Measurements from ENCODE around the gene CDH4. TPM values are rescaled to one million over a fixed set of nuclear protein-coding genes. Genes with fewer than 3 reads are reported as not detected.

Gene CDH4
- polyA plus RNA-seq, 5 donors, result 3.6 to 8.1 (median 4.7) TPM

- no peak for DNase-seq
Measured at GRCh38 chr20:61325718-61326117, 73.7 kb downstream of the CDH4 start.

- DNase-seq, result no peak
Measured at GRCh38 chr20:61328911-61329558, 77.0 kb downstream of the CDH4 start.

DNA sequence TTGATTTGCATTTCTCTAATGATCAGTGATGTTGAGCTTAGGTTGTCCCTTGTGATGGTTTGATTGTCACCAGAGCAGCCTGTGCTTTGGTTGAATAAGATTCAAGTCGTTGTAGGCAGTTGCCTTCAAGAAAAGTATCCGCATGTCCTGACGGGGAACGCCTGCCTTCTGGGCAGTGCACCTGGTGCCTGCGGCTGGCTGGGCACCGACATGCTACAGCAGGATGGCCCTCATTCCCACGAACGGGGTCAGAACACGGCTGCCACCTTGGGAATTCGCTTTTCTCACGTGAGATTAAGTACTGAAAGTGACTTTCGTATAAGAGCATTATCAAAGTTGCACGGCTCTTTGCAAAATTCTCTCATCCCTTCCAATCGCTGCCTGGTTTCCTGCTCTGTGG lies 78.4 kb downstream of the CDH4 start:
- no peak for DNase-seq

GRCh38 chr20:61331543-61331942 lies 79.5 kb downstream of the CDH4 start:
- no peak for DNase-seq

DNA sequence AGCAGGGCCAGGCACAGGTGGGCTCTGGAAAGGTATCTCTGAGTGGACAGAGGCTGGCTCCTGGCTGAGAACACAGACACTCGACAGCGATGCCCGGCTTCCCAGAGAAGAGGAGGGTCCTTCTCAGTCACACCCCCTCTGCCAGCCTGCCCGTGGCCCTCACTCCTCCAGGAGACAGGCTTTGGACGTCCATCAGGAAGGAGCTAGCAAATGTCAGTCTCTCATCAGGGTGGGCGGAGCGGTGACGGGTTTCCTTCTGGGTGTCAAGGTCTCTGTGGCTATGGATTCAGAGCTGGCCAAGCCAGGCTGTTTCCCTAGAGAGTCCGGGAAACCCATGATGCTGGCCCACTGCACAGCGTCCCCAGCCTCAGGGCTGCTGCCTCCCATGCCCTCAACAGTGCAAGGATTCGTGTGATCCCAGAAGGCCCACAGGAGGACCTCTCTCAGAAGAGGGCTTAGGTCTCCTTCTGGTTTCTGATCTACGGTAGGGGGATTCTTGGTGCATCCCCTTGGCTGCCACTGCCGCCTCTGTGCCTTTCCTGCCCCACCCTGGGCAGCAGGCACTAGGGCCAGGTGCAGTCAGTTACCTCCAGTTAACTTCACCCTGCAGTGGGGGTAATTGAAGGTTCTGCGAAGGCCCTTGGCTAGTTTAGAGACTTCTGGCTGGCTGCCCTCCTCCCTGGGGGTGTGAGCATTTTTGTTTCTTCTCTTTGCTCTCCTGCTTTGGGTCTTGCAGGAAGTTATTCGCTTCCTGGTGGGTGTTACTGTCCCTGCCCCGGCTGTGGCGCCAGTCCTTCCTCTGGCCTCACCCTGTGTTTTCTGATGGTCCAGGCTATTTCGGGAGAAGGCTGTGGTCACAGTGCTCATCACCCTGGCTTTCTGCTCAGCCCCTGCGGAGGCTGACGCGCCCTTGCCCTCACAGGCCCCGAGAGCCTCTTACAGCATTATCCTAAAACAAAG lies 80.2 kb downstream of the CDH4 start:
- no peak for DNase-seq

GRCh38 chr20:61333484-61334108 lies 81.5 kb downstream of the CDH4 start:
- DNase-seq, result no peak

GRCh38 chr20:61340157-61340556 lies 88.1 kb downstream of the CDH4 start:
- DNase-seq, result no peak

DNA sequence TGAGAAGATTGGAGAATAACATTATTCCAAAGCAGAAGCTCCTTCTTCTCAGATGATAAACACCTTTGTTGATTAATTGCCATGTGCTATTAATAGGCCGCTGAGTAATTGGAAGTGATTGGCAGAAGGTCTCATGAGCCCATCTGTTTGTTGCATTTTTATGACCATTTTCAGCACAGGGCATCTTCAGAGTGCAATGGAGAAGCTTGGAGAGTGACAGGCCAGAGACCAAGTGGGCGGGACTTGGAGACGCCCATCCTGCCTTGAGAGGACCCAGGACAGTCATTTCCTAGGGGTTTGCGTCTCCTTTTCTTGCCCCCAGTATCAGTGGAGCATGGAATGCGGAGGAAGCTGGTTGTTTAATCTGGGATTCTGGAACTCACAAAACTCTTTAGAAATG lies 89.5 kb downstream of the CDH4 start:
- no peak for DNase-seq

GRCh38 chr20:61343934-61344333 lies 91.9 kb downstream of the CDH4 start:
- DNase-seq, result no peak

- DNase-seq, result no peak
Measured at GRCh38 chr20:61345656-61346055, 93.6 kb downstream of the CDH4 start.

- DNase-seq, result no peak
Measured at GRCh38 chr20:61346996-61347395, 94.9 kb downstream of the CDH4 start.

DNA sequence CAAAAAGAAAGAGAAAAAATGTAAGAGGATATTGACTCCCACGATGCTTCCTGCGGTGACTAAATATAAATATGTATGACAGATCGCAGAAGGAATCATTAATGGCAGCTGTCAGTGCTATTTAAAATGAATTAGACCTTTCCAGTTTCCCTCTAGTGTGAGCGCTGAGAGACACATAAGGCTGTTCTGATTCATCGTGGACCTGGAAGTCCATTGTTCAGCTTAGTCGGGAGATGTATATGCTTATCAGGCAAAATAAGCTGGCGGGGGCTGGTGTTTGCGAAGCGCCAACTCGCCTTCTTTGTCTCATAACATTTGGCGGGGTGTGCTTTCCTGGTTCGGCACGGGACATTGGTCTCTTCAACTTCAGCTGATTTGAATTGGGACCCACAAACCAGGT lies 95.4 kb downstream of the CDH4 start:
- DNase-seq, result no peak

DNA sequence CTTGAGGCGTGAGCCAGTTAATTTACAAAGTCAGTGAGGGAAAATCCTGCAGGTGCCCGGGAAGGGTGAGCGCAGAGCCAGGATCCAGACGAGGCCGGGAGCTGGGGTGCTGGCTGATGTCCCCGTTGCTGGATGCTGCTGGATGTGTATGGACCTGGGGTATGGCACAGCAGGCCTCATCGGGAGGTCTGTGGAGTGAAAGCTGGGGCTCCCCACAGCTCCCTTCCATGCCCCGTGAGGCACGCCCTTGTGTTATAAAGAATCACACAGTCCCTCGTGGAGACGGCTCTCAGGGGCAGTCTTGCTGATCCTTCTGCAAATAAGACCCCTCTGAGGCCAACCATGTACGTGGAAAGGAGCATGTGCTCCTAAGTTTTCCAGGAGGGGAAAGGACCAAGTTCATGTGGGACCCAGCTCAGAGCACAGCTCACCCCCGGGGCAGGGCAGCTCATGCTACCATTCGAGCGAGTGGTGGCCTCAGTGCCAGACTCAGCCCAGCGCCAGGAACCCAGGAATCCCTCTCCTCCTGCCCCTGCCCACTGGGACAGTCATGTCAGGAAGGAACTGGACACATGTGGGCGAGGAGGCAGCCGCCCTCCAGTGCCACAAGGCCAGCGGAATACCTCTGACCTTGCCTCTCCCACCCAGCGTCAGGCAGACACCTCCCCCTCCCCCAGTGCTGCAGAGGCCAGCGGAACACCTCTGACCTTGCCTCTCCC lies 97.5 kb downstream of the CDH4 start:
- DNase-seq, result no peak

GRCh38 chr20:61350500-61351250 lies 98.6 kb downstream of the CDH4 start:
- no peak for DNase-seq

- DNase-seq, result no peak
Measured at GRCh38 chr20:61352346-61353260, 100.5 kb downstream of the CDH4 start.

DNA sequence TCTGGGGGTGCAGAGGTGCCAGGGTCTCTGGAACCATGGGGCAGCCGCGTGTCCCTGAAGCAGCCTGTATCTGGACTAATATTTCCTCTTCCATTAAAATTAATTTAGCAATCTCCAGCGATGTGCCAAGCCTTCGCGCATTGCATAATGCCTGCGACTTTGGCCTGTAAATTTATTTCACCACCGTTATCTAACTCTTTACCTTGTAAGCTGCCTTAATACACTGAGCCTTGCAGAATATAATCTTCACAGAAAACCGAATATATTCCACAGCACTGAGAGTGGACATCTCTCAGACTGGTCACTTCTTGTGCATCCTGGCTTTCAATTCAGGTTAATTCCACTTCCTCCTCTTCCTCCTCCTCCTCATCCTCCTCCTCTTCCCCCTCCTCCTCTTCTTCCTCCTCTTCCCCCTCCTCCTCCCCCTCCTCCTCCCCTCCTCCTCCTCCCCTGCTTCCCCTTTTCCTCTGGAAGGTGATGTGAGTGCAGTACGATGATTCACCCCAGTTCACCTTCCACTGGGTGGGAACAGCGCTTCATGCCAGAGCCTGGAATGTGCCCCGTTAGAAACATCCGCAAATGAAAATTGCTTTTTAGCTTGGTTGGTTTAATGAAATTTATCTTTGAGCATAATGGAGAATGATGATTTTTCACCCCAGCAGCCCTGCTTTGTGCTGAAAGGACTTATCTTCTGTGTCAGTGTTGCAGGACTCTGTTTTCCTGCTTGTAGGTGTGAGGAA lies 101.4 kb downstream of the CDH4 start:
- peak in 1 of 2 donors; percentile 17 for DNase-seq

- no peak for DNase-seq
Measured at GRCh38 chr20:61354001-61354390, 101.9 kb downstream of the CDH4 start.

DNA sequence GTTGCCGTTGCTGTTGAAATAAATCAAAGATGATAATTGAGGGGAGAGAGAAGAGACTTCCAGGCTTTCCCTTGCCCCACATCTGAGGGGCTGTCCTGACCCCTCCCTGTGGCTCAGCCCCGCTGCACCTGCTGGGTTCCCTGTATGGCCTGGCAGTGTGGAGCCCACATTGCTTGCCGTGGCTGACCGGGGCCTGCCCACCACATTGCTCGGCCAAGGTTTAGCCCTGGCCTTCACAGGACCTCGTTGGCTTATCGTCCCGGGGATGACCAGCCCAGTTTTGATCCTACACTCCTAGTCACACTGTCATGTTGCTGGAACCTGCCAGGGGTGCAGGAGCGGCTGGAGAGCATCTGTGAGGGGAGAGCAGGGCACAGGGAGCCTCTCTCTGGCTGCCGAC lies 102.4 kb downstream of the CDH4 start:
- no peak for DNase-seq

- no peak for DNase-seq
Measured at GRCh38 chr20:61354901-61355495, 102.9 kb downstream of the CDH4 start.
